NCI-H1436 (cell line): ENCODE results near the gene SLAIN2.
"Not testable (repeated sequence)": the region's sequence is repeated elsewhere in the genome, so short reads cannot be mapped to it uniquely, and the experiment has no call there.

ENCODE experiments used
- DNase-seq: peaks from one replicate; lab custom pipeline; 2025; lab: John Stamatoyannopoulos, UW

SLAIN2 gene

GRCh38 chr4:48440914-48441313 lies 99.6 kb downstream of the SLAIN2 start:
- DNase-seq = not testable (repeated sequence)

- DNase-seq = peak; percentile 13
Measured at GRCh38 chr4:48445704-48446103, 104.4 kb downstream of the SLAIN2 start.

DNA sequence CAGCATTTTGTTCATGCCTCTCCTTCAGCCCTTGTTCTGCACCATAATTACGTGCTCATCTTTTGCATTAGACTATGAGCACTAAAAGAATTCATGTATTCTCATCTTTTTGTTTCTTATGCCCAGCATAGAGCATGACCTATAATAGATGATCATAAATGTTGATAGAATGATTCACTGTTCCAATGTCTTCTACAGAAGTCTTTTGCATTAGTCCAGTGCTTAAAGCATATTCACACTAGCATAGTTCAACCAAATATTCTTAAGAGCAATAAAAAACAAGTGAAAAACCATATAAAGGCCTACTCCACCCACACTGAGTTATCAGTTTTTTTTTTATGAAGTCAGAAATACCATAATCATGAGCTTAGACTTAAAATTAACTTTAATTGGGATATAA lies 105.3 kb downstream of the SLAIN2 start:
- DNase-seq = no peak

- no peak for DNase-seq
Measured at GRCh38 chr4:48449151-48449550, 107.8 kb downstream of the SLAIN2 start.

DNA sequence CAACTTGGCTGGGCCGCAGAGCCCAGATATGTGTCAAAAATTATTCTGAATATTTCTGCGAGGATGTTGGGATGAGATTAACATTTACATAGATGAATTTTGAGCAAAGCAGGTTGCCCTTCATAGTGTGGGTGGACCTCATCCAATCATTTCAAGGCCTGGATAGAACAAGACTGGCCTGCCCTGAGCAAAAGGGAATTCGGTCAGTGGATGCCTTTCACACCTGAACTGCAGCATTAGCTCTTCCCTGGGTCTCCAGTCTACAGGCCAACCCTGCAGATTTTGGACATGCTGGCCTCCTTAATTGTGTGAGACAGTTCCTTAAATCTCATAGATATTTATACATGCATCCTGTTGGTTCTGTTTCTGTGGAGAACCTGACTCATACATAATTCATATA lies 109.4 kb downstream of the SLAIN2 start:
- no peak for DNase-seq

- DNase-seq = not testable (repeated sequence)
Measured at GRCh38 chr4:48451656-48452055, 110.3 kb downstream of the SLAIN2 start.

- no peak for DNase-seq
Measured at GRCh38 chr4:48454591-48454990, 113.3 kb downstream of the SLAIN2 start.

DNA sequence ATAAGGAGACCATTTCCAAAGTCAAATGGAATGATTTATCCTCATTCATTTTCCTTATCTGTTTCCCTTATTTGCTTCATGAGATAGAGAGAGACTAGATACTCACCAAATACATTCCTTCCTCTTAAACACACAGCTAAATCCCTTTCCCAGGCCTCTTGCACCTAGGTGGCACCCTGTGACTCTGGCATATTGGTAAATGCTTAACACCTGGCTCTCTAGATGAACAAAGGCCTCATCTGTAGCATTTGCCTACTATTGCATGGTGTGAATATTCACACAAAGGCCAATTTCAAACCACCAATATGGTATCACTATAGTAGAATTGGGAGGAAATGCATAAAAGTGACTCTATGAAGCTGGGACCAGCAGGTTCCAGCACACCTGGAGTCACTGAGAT lies 119.7 kb downstream of the SLAIN2 start:
- DNase-seq = no peak

DNA sequence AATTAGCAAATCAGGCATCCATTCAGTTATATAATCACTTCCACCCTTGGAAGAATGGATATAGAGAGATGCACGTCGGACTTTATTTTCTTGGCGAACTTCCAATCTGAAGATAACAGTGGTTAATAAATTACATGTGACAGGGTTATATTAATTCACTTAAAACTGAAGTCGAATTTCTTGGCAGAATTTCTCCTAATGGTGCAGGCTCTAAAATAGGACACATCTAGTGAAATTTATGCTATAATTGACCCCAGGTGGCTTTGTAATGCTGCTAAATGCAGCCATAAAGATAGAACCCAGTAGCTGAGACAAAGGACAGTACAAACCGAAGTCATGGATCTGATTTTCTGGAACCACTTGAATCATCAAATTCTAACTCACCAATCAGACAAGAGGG lies 121.0 kb downstream of the SLAIN2 start:
- DNase-seq = peak; percentile 13

DNA sequence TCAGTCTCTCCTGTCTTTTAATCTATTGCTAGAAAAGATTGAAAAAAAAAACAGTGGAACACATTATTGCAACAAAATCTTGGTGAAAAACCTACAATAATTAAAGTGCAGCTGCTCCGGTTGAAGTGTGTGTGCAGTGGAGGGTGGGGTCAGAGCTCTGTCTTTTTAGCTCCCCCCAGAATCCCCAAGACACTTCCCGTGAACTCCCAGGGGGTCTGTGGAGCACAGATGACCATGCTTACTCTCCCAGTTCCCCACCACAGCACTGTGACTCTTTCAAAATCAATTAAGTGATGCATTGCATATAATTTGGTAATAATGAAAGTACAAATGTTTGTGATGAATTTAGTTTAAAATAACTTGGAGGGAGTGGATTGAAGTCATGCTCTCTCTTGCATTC lies 126.1 kb downstream of the SLAIN2 start:
- no peak for DNase-seq

DNA sequence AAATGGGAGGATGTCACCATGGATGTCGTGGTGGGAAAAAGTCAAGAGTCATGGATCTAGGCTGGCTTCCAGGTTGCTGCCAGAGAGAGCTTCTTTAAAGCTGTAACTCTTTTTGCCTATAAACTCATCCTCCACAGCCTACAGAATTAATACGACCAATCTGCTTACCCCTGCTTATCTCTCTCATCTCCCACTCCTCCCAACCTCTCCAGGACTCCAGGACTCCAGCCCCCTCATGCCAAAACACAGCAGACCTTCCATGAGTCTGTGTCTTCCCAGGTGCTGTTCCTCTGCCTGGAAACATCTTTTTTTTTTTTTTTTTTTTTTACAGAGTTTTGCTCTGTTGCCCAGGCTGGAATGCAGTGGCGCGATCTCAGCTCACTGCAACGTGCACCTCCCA lies 126.6 kb downstream of the SLAIN2 start:
- DNase-seq = no peak

DNA sequence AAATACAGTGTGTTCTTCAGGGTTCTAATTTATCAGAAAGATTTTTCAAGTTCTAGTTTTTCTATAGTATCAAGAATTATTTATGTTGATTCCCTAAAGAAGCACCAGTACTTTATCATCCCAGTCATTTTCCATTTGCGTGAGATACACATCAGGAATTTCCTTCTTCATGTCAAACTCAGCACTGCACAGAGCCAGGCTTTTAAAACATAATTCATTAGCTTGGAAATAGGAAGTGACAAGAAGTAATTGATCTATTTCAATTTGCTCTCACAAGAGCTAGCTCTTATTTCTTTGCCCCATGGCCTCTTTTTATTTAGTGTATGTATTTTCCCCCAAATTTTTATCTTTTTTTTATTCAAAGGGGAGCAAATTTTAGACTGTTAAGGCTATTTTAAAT lies 128.8 kb downstream of the SLAIN2 start:
- DNase-seq = no peak

GRCh38 chr4:48470570-48470969 lies 129.2 kb downstream of the SLAIN2 start:
- DNase-seq = peak; percentile 16

DNA sequence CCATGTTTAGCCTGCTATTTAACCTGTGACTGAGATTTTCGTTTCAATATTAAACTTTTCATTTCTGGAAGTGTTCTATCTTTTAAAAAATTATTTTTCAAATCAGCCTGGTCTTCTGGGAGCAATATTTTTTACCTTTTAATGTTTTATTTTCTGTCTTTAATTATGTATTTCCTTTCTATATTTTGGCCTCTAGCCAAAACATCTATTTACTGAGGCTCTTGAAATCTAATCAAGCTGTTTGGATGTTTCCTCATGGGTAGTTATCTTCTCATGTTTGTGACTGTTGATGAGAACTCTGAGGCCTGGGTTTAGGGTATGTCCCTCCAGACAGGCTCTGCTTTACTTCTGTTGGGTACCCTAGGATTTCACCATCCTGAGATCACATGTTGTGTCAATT lies 131.5 kb downstream of the SLAIN2 start:
- peak; percentile 13 for DNase-seq

- DNase-seq = no peak
Measured at GRCh38 chr4:48475770-48476169, 134.4 kb downstream of the SLAIN2 start.
